ENCODE data around the gene MPZL1.
"Not testable (repeated sequence)": the region's sequence is repeated elsewhere in the genome, so short reads cannot be mapped to it uniquely, and the experiment has no call there.

MPZL1 gene

DNA sequence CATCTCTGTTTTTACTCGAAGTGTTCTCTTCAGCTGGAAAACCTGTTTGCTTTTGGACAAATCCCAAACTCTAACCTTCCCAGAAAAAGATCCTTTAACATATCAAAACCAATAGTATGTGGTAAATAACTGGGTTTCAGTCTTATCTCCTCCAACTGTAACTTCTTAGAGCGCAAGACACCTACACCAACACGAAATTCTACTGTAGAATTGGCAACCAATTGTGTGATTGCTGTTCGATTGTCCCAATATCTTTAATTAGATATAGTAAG, 5.8 kb upstream of the MPZL1 start:
- TF ChIP-seq POLR2AphosphoS5 (IDR thresholded peaks at IDR 0.05; ENCODE audit: low read depth): no peak
- no peak for TF ChIP-seq SPI1 (IDR thresholded peaks at IDR 0.05; ENCODE audit: borderline replicate concordance, low read depth)
- TF ChIP-seq, protein P1, sequence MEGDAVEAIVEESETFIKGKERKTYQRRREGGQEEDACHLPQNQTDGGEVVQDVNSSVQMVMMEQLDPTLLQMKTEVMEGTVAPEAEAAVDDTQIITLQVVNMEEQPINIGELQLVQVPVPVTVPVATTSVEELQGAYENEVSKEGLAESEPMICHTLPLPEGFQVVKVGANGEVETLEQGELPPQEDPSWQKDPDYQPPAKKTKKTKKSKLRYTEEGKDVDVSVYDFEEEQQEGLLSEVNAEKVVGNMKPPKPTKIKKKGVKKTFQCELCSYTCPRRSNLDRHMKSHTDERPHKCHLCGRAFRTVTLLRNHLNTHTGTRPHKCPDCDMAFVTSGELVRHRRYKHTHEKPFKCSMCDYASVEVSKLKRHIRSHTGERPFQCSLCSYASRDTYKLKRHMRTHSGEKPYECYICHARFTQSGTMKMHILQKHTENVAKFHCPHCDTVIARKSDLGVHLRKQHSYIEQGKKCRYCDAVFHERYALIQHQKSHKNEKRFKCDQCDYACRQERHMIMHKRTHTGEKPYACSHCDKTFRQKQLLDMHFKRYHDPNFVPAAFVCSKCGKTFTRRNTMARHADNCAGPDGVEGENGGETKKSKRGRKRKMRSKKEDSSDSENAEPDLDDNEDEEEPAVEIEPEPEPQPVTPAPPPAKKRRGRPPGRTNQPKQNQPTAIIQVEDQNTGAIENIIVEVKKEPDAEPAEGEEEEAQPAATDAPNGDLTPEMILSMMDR (IDR thresholded peaks at IDR 0.05; ENCODE audit: insufficient read depth, low read length): no peak
- no peak for DNase-seq (ENCODE audit: low read depth in 1 of 2, low spot score in 1 of 2)
- Histone ChIP-seq H3K4me3 (replicated peaks; ENCODE audit: insufficient read depth, low read length) (peak overlapping the region; percentile 58), H3K27ac (replicated peaks) (peak overlapping the region; percentile 96), H3K27me3 (ENCODE audit: insufficient read depth, poor library complexity, severe bottlenecking) (no peaks in the 10 kb centered on the region)

DNA sequence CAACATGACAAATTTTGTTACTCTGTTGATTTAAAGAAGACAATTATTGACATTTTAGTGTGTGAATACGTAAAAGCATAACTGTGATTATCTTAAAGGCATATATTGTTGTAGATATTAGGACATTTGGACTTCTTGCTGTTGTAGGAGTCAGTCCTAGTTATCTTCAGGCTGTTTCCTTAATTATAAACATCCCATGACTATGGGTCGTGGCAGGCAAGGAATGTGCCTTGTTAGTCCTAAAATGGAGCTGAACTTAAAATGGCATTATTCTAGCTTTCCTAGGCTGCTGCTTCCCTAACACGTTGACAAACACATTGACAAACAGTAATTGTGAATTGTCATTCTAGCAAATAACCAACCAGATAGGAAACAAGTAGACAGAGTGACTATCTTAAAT, 4.4 kb upstream of the MPZL1 start:
- TF ChIP-seq, protein P2, sequence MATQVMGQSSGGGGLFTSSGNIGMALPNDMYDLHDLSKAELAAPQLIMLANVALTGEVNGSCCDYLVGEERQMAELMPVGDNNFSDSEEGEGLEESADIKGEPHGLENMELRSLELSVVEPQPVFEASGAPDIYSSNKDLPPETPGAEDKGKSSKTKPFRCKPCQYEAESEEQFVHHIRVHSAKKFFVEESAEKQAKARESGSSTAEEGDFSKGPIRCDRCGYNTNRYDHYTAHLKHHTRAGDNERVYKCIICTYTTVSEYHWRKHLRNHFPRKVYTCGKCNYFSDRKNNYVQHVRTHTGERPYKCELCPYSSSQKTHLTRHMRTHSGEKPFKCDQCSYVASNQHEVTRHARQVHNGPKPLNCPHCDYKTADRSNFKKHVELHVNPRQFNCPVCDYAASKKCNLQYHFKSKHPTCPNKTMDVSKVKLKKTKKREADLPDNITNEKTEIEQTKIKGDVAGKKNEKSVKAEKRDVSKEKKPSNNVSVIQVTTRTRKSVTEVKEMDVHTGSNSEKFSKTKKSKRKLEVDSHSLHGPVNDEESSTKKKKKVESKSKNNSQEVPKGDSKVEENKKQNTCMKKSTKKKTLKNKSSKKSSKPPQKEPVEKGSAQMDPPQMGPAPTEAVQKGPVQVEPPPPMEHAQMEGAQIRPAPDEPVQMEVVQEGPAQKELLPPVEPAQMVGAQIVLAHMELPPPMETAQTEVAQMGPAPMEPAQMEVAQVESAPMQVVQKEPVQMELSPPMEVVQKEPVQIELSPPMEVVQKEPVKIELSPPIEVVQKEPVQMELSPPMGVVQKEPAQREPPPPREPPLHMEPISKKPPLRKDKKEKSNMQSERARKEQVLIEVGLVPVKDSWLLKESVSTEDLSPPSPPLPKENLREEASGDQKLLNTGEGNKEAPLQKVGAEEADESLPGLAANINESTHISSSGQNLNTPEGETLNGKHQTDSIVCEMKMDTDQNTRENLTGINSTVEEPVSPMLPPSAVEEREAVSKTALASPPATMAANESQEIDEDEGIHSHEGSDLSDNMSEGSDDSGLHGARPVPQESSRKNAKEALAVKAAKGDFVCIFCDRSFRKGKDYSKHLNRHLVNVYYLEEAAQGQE (IDR thresholded peaks at IDR 0.05; ENCODE audit: insufficient replicate concordance, low read depth): no peak
- TF ChIP-seq, protein P1 (IDR thresholded peaks at IDR 0.05; ENCODE audit: insufficient read depth, low read length): no peak
- TF ChIP-seq SPI1 (IDR thresholded peaks at IDR 0.05; ENCODE audit: borderline replicate concordance, low read depth): no peak
- no peak for TF ChIP-seq GABPA (IDR thresholded peaks at IDR 0.05; ENCODE audit: low read depth)
- no peak for TF ChIP-seq POLR2AphosphoS5 (IDR thresholded peaks at IDR 0.05; ENCODE audit: low read depth)

DNA sequence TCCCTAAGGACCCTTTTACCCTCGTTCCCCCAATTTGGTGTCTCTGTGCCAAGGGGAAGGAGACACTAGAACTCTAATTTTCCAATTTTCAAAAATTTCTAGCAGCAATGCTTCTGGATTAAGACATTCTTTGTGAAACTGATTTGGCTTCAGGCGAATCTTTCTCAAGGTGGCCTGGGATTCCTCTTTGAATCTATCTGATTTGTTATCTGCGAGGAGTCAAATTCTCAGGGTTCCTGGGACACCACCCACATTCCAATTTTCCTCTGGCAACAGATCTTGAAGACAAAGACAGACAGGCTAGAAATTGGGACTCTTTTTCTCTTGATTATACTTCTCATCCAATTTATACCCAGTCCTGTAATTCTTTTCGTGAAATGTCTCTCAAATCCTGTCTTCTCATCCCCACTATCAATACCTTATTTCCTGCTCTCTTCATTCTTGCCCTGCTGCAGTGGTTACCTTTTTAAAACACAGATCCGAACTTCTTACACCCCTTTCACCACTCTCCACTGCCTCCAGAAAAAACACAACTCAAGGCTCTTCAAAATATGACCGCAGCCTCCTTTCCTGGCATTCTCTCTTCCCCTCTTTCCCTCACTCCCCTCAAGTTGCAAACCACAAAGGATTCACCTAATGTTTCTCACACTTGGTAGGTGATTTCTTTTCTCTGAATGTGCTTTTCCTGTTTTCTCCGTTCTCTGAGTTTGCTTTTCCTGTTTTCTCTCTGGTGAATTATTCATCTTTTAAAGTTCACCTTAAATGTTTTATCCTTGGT, 2.7 kb upstream of the MPZL1 start:
- Histone ChIP-seq H3K4me3 (replicated peaks; ENCODE audit: insufficient read depth, low read length) (no peak overlapping the region), H3K27me3 (ENCODE audit: insufficient read depth, poor library complexity, severe bottlenecking) (no peaks in the 10 kb centered on the region), H3K27ac (replicated peaks) (no peak overlapping the region)
- TF ChIP-seq, protein P2 (IDR thresholded peaks at IDR 0.05; ENCODE audit: insufficient replicate concordance, low read depth): no peak
- no peak for TF ChIP-seq POLR2AphosphoS5 (IDR thresholded peaks at IDR 0.05; ENCODE audit: low read depth)
- TF ChIP-seq, protein P1 (IDR thresholded peaks at IDR 0.05; ENCODE audit: insufficient read depth, low read length): no peak
- TF ChIP-seq GABPA (IDR thresholded peaks at IDR 0.05; ENCODE audit: low read depth): no peak
- no peak for TF ChIP-seq SPI1 (IDR thresholded peaks at IDR 0.05; ENCODE audit: borderline replicate concordance, low read depth)
- DNase-seq (ENCODE audit: low read depth in 1 of 2, low spot score in 1 of 2): no peak

More for the DNA sequence above, 4.4 kb upstream of the MPZL1 start:
- no peak for DNase-seq (ENCODE audit: low read depth in 1 of 2, low spot score in 1 of 2)
- Histone ChIP-seq H3K27me3 (ENCODE audit: insufficient read depth, poor library complexity, severe bottlenecking) (no peaks in the 10 kb centered on the region), H3K27ac (replicated peaks) (no peak overlapping the region), H3K4me3 (replicated peaks; ENCODE audit: insufficient read depth, low read length) (no peak overlapping the region)

DNA sequence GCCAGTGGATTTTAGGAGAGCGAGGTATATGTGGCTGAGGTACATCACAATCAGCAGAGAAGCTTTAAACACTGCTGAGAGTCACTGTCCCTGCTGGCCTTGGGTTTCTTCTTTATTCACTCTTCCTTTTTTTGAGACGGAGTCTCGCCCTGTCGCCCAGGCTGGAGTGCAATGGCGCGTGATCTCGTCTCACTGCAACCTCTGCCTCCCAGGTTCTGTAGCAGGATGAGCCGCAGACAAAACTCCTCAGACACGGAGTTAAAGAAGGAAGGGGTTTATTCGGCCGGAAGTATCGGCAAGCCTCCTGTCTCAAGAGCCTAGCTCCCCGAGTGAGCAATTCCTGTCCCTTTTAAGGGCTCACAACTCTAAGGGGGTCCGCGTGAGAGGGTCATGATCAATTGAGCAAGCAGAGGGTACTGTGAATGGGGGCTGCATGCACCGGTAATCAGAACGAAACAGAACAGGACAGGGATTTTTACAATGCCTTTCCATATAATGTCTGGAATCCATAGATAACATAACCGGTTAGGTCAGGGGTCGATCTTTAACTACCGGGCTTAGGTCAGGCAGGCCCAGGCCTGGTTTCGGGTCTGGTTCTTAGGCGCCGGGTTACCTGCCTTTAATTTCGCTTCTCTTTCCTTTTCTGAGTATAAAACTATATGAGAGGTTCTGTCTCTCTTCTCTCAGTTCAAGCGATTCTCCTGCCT, 1.9 kb upstream of the MPZL1 start:
- H3K4me3 ChIP-seq (replicated peaks; ENCODE audit: insufficient read depth, low read length); H3K27ac ChIP-seq (replicated peaks); H3K27me3 ChIP-seq (ENCODE audit: insufficient read depth, poor library complexity, severe bottlenecking); DNase-seq (ENCODE audit: low read depth in 1 of 2, low spot score in 1 of 2): not testable (repeated sequence)

All from HL-60 (cell line).